ENCODE measurements around the gene PDIA5.

Gene PDIA5

GRCh38 chr3:123034120-123034519 is 32.7 kb upstream of the PDIA5 start:
- Mint-ChIP-seq H3K27ac (no peak overlapping the region), H3K4me1 (no peaks in the 10 kb centered on the region), H3K36me3 (no peaks in the 10 kb centered on the region), H3K4me3 (no peak overlapping the region), H3K9me3 (no peaks in the 10 kb centered on the region)
- DNase-seq (ENCODE audit: low spot score in 2 of 2) (no peak), ATAC-seq (no peak)

- Mint-ChIP-seq H3K4me1 (no peaks in the 10 kb centered on the region), H3K36me3 (no peaks in the 10 kb centered on the region), H3K27ac (no peak overlapping the region), H3K4me3 (no peak overlapping the region), H3K9me3 (no peaks in the 10 kb centered on the region)
- ATAC-seq (no peak), DNase-seq (ENCODE audit: low spot score in 2 of 2) (no peak)
These were observed 31.8 kb upstream of the PDIA5 start for GRCh38 chr3:123034996-123035395.

- ATAC-seq: no peak
- Mint-ChIP-seq H3K36me3 (no peaks in the 10 kb centered on the region), H3K4me3 (no peak overlapping the region), H3K4me1 (no peaks in the 10 kb centered on the region), H3K27ac (no peak overlapping the region), H3K9me3 (no peaks in the 10 kb centered on the region)
- no peak for DNase-seq (ENCODE audit: low spot score in 2 of 2)
These were observed 30.3 kb upstream of the PDIA5 start for GRCh38 chr3:123036352-123037014.

- no peaks in the 10 kb centered on the region for H3K36me3 Mint-ChIP-seq
- no peaks in the 10 kb centered on the region for H3K4me1 Mint-ChIP-seq
- H3K4me3 Mint-ChIP-seq: no peak overlapping the region
- H3K9me3 Mint-ChIP-seq: no peaks in the 10 kb centered on the region
- no peak for ATAC-seq
- no peak overlapping the region for H3K27ac Mint-ChIP-seq
- no peak for DNase-seq (ENCODE audit: low spot score in 2 of 2)
These were observed 29.8 kb upstream of the PDIA5 start for GRCh38 chr3:123037015-123037375.

GRCh38 chr3:123038751-123039150 is 28.1 kb upstream of the PDIA5 start:
- H3K4me1 Mint-ChIP-seq: no peaks in the 10 kb centered on the region
- no peaks in the 10 kb centered on the region for H3K36me3 Mint-ChIP-seq
- no peaks in the 10 kb centered on the region for H3K9me3 Mint-ChIP-seq
- no peak overlapping the region for H3K4me3 Mint-ChIP-seq
- no peak overlapping the region for H3K27ac Mint-ChIP-seq
- ATAC-seq (no peak), DNase-seq (ENCODE audit: low spot score in 2 of 2) (no peak)

DNA sequence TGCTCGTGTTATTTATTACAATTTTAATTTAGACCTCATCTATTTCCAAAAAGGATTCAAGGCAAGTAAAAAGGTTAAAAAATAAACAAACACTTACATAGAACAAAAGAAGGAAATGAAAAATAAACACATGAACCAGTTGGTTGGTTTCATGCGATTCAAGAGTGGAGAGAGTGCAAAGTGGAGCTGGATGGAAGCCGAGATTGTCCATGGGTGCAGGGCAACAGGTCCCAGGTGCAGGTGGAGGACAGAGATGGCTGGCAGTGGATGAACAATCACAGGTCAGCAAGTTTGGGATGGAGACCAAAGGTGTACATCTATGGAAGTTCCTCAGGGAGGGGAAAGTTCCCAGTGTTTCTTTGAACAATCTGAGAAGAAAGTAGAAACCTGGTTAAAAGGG is 27.6 kb upstream of the PDIA5 start:
- H3K4me1 Mint-ChIP-seq: no peaks in the 10 kb centered on the region
- H3K9me3 Mint-ChIP-seq: no peaks in the 10 kb centered on the region
- no peaks in the 10 kb centered on the region for H3K36me3 Mint-ChIP-seq
- no peak overlapping the region for H3K27ac Mint-ChIP-seq
- H3K4me3 Mint-ChIP-seq: no peak overlapping the region
- no peak for ATAC-seq
- no peak for DNase-seq (ENCODE audit: low spot score in 2 of 2)

- no peak for ATAC-seq
- no peak overlapping the region for H3K27ac Mint-ChIP-seq
- H3K4me1 Mint-ChIP-seq: no peaks in the 10 kb centered on the region
- H3K9me3 Mint-ChIP-seq: no peaks in the 10 kb centered on the region
- no peak for DNase-seq (ENCODE audit: low spot score in 2 of 2)
- no peak overlapping the region for H3K4me3 Mint-ChIP-seq
- H3K36me3 Mint-ChIP-seq: no peaks in the 10 kb centered on the region
These were observed 24.4 kb upstream of the PDIA5 start for GRCh38 chr3:123042413-123042812.

DNA sequence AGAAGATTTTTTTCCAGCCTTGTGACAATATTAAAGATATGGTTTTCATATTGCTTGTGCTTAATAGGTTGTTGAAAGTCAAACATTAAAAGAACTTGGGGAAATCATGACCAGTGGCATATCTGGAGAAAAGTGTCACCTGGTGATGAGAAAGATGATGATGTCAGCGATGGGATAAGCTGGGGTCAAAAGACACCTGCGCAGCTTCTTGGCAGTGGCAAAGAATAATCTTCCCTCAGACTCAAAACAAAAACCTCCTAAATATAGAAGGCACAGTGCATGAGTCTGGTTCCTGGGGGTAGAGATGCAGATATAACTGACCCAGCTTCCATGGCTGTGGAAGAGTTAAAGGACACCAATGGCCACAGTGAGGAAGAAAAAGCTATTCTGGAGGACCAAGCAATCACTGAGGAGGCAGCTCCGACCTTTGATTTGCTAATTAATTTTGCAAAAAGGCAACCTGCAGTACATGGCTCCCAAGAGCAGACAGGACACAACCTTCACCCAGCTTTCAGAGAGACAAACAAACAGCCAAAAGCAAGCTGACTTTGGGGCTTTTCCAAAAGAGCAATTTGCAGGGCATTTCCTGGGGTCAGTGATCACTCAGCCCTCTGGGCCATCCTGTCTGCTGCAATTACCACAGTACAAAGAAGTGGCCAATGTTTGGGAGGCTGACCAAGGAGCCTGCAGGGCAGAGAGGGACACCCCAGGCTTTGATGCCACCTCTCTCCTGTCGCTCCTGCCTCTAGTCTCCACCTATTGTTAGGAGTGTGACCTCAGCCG is 21.7 kb upstream of the PDIA5 start:
- Mint-ChIP-seq H3K4me3 (no peak overlapping the region), H3K27ac (no peak overlapping the region), H3K36me3 (no peaks in the 10 kb centered on the region), H3K4me1 (no peaks in the 10 kb centered on the region), H3K9me3 (no peaks in the 10 kb centered on the region)
- no peak for ATAC-seq
- no peak for DNase-seq (ENCODE audit: low spot score in 2 of 2)

GRCh38 chr3:123046262-123047061 is 20.4 kb upstream of the PDIA5 start:
- no peaks in the 10 kb centered on the region for H3K4me1 Mint-ChIP-seq
- no peaks in the 10 kb centered on the region for H3K9me3 Mint-ChIP-seq
- ATAC-seq (no peak), DNase-seq (ENCODE audit: low spot score in 2 of 2) (no peak)
- no peak overlapping the region for H3K4me3 Mint-ChIP-seq
- no peaks in the 10 kb centered on the region for H3K36me3 Mint-ChIP-seq
- H3K27ac Mint-ChIP-seq: no peak overlapping the region

DNA sequence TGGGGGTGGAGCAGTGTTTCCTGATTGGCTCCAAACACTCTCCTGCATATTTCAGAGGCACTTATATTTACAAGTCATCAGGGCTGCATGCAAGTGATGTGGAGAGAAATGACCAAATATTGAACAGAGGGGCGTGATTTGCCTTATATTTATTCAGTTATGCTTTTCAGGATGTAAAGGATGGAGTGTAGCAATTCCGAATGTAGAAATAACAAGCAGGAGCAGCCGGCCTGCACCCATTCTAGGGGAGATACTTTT is 19.8 kb upstream of the PDIA5 start:
- Mint-ChIP-seq H3K9me3 (no peaks in the 10 kb centered on the region), H3K4me1 (no peaks in the 10 kb centered on the region), H3K36me3 (no peaks in the 10 kb centered on the region), H3K27ac (no peak overlapping the region), H3K4me3 (no peak overlapping the region)
- DNase-seq (ENCODE audit: low spot score in 2 of 2): no peak
- no peak for ATAC-seq

GRCh38 chr3:123048480-123049237 is 18.2 kb upstream of the PDIA5 start:
- H3K4me3 Mint-ChIP-seq: no peak overlapping the region
- H3K36me3 Mint-ChIP-seq: no peaks in the 10 kb centered on the region
- ATAC-seq (no peak), DNase-seq (ENCODE audit: low spot score in 2 of 2) (no peak)
- H3K27ac Mint-ChIP-seq: no peak overlapping the region
- H3K9me3 Mint-ChIP-seq: no peaks in the 10 kb centered on the region
- H3K4me1 Mint-ChIP-seq: no peaks in the 10 kb centered on the region

DNA sequence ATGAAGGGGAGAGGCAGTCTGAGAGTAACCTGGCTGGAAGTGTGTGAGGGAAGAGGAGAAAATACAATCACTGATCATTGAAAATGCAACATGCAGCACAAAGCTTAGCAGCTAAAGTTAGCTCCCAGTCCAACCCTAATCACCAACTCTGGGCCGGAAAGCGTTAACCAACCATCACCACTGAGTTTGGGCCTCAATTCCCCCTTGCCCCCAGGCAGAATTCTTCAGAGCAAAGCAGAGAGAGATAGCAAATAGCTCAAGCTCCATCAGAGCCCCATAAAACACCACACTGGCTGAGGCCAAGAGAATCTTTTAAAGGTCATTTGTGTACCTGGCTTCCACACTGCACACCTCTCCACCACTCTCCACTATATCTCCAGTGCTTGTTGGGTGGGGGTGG is 16.2 kb upstream of the PDIA5 start:
- no peak overlapping the region for H3K27ac Mint-ChIP-seq
- DNase-seq (ENCODE audit: low spot score in 2 of 2) (no peak), ATAC-seq (no peak)
- no peaks in the 10 kb centered on the region for H3K36me3 Mint-ChIP-seq
- no peak overlapping the region for H3K4me3 Mint-ChIP-seq
- H3K4me1 Mint-ChIP-seq: no peaks in the 10 kb centered on the region
- H3K9me3 Mint-ChIP-seq: no peaks in the 10 kb centered on the region

DNA sequence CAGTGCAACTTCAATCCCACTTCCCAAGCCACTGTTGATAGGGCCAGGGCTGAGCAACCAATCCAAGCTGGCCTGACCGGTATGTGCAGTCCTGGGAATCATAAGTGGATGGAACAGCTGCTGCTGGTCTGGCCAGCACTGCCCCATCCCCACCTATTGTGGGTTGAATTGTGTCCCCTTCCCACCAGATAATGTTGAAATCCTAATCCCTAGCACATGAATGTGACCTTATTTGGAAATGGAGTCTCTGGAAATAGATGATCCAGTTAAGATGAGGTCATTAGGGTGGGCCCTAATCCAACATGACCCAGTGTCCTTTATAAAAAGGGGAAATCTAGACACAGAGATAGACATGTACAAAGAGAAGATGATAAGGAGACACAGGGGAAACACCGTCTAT is 13.7 kb upstream of the PDIA5 start:
- H3K4me3 Mint-ChIP-seq: no peak overlapping the region
- H3K4me1 Mint-ChIP-seq: no peaks in the 10 kb centered on the region
- no peaks in the 10 kb centered on the region for H3K9me3 Mint-ChIP-seq
- ATAC-seq (no peak), DNase-seq (ENCODE audit: low spot score in 2 of 2) (no peak)
- no peaks in the 10 kb centered on the region for H3K36me3 Mint-ChIP-seq
- no peak overlapping the region for H3K27ac Mint-ChIP-seq

DNA sequence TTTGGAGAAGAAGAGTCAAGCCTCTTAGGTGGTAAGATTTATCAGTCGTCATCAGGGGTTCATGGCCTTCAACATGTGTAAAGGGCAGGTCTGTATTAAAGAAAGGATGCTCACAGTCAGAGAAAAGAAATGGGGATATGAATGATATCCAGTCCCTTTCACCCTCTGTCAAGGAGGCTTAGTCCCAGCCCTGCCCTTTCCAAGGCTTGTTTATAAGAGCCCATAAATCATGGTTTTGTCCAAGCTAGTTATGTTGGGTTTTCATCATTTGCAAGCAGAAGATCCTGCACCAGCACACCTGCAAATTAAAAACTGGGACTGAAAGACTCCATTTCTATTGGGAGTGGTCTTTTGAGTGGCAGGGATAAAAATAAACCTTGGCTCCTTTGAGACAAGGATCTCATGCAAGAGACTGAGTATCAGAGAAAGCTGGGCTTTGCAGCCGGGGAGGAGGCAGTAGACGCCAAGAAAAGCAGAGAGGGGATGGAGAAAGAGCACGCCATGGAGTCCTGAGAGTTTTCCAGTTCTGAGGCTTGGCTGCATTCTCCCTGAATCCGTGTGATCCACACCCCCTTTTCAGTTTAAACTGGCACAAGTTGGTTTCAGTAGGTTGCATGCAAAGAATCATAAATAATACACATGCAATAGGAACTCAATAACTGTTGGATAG is 12.6 kb upstream of the PDIA5 start:
- Mint-ChIP-seq H3K36me3 (no peaks in the 10 kb centered on the region), H3K4me3 (no peak overlapping the region), H3K27ac (no peak overlapping the region), H3K9me3 (no peaks in the 10 kb centered on the region), H3K4me1 (no peaks in the 10 kb centered on the region)
- DNase-seq (ENCODE audit: low spot score in 2 of 2) (no peak), ATAC-seq (no peak)

DNA sequence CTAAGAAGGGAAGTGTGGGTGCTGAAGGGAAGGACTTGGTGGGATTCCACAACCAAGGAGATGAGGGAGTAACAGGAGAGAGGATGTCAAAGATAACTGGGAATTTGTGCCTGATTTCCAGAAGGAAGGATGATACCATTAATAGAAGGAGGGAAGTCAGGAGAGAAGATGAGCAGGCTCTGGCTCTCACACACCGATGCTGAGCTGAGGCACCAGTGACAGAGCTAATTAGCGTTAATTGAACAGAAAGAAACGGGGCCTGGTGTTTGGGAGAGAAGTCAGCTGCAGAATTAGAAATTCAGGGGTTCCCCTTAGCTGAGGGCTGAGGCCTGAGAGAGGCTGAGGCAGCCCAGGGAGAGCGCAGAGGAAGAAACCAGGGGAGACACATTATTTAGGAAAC is 11.9 kb upstream of the PDIA5 start:
- Mint-ChIP-seq H3K4me3 (no peak overlapping the region), H3K9me3 (no peaks in the 10 kb centered on the region), H3K4me1 (no peaks in the 10 kb centered on the region), H3K27ac (peak overlapping the region; percentile 23), H3K36me3 (no peaks in the 10 kb centered on the region)
- DNase-seq (ENCODE audit: low spot score in 2 of 2) (no peak), ATAC-seq (no peak)

Measured in stimulated activated effector memory CD8-positive, alpha-beta T cell treated with anti-CD3 and anti-CD28 coated beads, Interleukin-12 subunit alpha, Interleukin-12 subunit beta, amount 100 ng/mL, for 72 hours (primary cell).